ENCODE results near the gene SNTG2.
A peak's percentile ranks its signal among the peaks of the same experiment; 100 is the strongest.
"Not testable (repeated sequence)": the region's sequence is repeated elsewhere in the genome, so short reads cannot be mapped to it uniquely, and the experiment has no call there.

Gene SNTG2

DNA sequence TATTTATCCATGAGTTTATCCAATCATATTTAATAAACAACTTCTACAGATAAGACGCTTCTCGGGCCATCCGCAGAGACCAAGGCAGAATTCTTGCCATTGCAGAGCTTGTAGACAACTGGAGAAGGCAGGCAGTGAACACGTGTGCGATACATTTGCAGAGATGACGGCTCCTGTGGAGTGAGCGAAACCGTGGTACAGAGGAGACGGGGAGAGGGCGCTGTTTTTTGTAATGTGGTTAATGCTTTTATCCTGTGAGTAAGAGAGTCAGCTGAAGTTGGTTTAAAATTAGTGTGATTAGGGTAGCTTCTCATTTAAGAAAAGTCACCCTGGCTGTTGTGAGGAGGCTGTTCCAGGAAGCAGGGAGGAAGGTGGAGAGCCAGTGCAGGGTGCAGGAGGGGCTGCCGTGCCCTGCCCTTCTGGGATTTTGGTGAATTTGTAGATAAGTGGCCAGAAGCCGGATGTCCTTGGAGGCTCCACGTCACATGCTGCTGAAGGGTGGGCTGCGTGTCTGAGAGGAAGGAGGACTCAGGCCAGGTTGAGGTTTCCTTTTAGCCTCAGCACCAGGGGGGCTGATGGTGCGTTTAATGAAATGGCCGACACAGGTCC lies 151.4 kb downstream of the SNTG2 start:
- DNase-seq = no peak

DNA sequence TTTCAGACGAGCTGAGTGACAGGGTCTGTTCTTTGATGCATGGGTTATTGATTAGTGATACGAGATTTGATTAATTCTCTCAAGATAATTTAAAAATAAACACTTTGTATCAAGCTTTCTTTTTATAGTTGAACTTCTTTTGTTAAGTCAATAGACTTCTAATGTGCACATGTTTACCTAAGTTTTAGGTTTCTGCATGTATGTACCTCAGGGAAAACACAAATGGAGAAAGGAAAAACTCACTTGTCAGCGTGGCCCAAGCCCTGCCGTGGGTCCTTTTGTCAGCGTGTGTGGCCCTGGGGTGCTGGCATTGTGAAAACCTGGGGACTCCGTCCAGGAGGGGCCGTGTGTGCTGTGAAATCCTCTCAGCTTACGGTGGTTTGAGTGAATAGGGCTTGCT lies 153.7 kb downstream of the SNTG2 start:
- DNase-seq = no peak

DNA sequence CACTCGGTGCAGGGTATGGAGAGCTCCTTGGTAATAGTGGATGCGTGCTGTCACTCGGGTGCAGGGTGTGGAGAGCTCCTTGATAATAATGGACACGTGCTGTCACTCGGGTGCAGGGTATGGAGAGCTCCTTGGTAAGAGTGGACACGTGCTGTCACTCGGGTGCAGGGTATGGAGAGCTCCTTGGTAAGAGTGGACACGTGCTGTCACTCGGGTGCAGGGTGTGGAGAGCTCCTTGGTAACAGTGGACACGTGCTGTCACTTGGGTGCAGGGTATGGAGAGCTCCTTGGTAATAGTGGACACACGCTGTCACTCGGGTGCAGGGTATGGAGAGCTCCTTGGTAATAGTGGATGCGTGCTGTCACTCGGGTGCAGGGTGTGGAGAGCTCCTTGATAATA lies 155.7 kb downstream of the SNTG2 start:
- DNase-seq = not testable (repeated sequence)

DNA sequence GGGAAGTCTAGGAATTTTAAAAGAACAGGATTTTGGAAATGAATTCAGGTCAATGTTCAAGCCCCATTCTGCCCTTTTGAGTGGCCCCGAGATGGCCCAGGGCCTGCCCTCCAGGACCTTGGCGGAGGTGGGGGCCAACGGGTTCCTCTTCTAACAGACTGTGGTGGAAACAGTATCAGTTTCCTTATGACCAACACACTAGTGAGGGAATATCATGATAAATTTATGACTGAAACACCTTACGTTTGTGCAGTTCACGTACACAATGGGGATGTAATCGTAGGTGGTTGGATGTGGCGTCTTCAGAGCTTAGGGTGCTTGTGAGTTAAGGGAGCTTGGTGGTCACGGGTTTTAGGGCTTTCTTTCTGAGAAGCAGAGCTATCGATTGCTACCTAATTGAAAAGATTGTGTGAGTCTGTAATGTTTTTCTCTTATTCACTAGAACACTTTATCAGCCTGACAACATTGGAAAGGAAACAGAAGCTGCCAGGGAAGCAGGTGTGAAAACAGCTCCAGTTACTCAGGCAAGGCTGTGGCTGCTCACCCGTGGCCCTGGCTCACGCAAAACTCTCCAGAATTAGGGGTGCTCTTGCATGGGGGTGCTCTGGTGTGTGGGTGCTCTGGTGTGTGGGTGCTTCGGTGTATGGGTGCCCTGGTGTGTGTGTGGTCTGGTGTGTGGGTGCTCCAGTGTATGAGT lies 165.3 kb downstream of the SNTG2 start:
- DNase-seq = no peak

DNA sequence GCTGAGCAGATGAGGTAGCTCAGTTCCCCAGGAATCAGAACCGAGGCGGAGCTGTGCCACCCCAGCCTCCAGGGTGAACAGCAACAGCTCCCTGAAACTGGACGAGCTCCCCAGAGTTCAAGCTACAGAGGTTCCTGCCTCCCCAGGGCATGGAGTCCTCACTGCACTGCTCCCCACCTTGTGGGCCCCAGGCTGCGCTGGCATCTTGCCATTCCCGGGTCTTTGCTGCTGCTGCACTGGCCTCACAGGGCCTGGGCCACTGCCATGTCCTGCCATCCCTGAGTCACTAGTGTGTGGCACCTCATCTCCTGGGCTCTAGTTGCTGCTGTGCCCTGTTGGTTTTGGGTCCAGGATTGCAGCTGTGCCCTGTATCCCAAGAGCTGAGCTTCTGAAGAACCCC lies 166.9 kb downstream of the SNTG2 start:
- DNase-seq = no peak

DNA sequence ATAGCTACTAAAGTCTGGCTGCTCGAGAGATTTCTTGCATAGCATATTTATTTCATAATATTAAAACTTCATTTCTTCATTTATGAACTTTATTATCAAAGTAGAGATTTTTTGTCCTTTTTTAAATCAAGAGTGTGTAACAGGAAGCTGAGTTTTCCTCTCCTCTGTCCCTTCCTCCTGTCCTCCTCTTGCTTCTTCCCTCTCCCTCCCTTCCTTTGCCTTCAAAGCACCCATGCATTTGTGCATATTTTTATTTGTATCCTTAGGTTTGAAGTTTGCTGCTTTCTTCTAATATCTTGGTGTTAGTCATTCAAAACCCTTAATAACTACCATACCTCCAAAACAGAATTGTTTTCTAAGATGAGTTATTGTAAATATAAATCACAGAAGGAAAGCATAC lies 174.6 kb downstream of the SNTG2 start:
- no peak for DNase-seq

DNA sequence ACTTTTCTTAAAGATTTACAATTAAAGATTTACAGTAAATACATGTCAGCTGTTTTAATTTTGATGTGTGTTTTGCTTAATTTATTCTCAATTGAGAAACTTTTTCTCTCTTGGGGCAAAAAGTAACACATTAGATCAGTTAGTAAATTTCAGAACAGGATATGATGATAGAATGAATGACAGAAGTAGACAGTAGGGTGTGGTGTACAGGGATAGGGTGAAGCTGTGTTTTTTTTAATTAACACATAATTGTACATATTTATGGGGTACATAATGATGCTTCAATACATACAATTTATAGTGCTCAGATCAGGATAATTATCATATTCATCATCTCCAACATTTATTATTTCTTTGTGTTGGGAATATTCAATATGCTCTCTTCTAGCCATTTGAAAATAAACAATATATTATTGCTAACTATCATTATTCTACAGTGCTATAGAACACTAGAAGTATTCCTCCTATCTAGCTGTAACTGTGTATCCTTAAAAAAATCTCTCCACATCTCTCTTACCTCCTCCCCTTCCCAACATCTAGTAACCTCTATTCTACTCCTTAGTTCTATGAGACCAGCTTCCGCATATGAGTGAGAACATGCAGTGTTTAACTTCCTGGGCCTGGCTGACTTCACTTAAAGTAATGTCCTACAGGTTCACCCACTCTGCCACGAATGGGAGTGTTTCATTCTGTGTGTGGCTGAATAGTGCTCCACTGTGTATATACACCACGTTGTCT lies 175.2 kb downstream of the SNTG2 start:
- DNase-seq = no peak

DNA sequence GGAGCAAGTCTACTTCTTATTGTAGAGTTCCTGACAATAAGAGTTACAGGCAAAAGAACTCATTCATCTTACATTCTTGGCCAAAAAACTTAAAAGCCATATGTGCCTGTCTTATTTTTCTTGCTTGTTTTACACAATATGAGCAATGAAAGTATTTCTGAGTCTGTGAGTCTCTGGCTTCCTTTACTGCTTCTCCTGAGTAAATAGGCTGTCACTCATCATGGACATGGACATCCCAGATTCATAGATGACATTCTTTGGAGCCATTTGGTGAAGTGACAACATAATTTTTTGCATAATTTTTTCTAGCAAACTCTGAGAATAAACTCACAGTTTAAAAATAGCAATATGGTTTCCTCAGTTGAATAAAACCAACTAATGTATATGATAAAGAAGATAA lies 179.3 kb downstream of the SNTG2 start:
- DNase-seq = no peak

DNA sequence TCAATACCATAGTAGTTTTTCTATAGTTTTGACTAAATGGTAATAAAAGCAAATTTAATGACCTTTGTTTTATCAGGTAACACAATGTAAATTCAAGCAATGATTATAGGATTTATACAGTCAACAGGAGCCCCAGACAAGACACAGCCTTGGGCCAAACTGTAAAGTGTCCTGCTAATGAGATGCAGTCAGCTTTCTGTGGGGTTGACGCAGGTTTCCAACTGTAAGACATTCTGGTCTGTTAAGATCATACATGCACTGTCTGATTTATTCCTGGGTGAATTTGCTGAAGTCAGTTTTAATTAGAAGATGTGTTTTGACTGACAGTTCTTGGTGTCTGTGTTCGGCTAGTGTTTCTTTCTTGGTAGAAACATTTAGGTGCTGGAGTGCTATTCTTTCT lies 180.3 kb downstream of the SNTG2 start:
- DNase-seq = no peak

DNA sequence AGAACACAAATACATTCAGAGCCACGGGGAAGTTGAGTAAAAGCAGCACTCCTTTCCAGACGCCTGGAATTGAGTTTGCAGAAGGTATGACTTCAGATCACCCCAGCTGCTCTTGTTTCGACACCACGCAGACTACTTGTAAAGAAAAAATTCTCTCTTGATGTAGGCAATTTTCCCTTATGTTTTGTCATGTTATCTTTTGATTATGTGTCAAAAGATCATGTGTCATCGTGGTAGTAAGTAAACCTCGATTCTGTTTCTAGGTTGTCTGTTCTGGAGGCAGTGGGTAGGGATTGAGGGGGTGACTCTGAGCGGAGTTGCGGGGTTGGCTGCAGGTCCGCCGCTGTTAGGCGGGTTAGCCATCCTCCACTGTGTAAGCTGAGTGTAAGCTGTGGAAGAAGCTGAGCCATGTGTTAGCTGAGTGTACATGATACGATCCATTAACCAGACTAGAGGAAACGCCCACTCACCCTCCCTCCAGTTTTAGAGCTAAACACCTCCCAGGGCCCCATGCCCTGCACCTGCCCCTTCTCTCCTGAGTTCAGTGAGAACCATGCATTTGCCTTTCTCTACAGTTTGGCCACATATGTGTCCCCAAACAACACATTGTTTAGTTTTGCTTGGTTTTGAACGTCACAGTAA lies 181.8 kb downstream of the SNTG2 start:
- DNase-seq = no peak

DNA sequence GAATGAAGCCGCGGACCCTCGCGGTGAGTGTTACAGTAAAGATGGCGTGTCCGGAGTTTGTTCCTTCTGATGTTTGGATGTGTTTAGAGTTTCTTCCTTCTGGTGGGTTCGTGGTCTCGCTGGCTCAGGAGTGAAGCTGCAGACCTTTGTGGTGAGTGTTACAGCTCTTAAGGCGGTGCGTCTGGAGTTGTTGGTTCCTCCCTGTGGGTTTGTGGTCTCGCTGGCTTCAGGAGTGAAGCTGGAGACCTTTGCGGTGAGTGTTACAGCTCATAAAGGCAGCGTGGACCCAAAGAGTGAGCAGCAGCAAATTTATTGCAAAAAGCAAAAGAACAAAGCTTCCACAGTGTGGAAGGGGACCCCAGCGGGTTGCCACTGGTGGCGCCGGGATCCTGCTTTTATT lies 183.2 kb downstream of the SNTG2 start:
- not testable (repeated sequence) for DNase-seq

DNA sequence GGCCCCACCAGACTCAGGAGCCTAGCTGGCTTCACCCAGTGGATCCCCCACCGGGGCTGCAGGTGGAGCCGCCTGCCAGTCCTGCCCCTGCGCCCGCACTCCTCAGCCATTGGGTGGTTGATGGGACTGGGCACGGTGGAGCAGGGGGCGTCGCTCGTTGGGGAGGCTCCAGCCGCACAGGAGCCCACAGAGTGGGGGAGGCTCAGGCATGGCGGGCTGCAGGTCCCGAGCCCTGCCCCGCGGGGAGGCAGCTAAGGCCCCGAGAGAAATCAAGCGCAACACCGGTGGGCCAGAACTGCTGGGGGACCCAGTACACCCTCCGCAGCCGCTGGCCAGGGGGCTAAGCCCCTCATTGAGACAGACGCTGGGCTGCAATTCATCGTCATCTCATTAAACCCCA lies 184.0 kb downstream of the SNTG2 start:
- DNase-seq = no peak

DNA sequence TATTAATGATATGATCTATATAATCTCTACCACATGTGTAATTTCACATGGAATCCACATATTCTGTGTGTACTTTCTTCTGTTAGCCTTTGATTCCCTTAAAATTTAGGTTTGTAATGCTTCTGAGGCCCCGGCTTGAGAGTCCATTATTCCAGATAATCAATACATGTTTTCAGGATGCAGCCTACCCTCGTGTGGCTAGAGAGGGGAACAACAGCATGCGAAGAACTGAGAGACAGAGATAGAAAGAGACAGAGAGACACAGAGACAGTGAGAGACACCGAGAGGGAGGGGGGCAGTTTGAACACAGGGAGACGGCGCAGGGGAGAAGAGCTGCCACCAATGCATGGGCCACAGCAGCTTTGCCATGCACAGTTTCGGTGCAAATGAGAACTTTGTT lies 185.4 kb downstream of the SNTG2 start:
- peak; percentile 10 for DNase-seq

DNA sequence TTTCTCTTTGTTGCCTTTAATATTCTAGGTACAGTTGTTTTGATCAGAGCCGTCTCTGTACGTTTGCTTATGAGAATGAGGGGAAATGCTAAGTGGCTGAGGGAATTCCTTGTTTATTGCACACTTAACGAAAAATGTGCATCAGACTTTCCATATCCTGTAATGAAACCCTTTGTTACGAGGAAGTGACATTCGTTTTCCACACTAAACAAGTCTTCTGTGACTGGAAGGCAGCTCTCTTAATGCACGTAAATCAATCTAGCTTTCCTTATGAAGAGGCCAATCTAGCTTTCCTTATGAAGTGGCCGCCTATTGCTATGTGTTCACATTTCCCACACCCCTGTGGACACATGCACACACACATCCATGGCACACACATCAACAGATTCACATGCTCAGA lies 186.2 kb downstream of the SNTG2 start:
- no peak for DNase-seq

DNA sequence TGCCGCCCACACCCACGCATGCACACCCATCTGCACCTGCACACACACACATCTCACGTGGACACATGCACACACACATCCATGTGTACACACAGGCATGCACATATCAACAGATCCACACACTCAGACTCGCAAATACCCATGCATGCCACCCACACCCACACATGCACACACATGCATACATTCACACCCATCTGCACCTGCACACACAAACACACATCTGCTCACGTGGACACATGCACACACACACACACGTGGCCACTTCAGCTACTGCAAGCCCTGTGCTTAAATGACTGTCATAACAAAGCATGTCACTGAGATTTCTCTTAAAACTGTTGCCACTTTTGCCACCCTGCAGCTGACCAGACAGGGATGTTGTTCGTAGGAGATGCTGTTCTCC lies 186.6 kb downstream of the SNTG2 start:
- DNase-seq = no peak

DNA sequence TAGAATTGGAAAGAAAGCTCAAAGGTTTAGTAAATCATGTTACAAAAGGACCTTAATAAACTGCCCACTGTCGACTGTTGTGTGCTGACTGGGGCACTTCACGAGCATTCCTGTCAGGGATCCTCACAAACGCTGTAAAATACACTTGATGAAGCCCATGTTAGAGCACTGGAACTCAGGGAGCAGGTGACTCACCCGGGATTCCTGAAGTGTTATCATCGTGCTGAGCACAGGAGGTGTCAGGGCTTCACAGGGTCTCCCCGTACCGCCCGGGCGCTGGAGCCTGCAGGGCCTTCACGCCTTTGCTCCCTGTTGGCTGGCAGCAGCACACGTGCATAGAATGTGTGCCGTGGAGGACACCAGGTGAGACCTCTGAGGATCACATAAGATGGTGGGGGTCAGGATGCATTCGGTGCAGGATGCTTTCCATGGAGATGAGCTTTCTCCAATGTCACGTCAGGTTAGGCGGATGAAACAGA lies 187.3 kb downstream of the SNTG2 start:
- DNase-seq = no peak

DNA sequence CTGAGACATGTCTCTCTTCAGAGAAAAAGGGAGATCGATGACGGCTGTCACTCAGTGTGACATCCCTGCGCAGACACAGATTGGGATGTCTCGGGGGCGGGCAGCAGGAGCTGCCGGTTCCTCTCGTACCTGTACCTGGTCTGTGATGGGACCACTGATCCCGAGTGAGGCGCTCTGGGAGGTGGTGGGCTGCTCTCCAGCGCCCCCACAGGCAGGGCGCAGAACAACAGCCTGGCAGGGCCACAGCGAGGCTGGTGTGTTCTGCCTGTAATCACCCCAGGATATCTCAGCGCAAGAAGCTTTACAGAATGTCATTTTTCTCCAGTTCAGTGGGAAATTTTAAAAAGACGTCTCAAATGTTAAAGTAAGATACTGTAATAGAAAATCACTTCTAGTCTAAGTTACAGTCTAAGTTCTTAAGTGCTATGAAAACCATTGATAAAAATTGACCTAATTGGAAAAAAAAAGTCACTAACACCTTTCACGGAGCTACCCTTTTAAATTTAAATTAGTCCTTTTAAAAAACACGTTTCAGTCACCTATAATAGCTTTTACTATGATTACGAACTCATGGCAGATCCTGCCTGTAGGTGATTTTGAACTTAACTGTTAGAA lies 189.8 kb downstream of the SNTG2 start:
- peak; percentile 6 for DNase-seq

DNA sequence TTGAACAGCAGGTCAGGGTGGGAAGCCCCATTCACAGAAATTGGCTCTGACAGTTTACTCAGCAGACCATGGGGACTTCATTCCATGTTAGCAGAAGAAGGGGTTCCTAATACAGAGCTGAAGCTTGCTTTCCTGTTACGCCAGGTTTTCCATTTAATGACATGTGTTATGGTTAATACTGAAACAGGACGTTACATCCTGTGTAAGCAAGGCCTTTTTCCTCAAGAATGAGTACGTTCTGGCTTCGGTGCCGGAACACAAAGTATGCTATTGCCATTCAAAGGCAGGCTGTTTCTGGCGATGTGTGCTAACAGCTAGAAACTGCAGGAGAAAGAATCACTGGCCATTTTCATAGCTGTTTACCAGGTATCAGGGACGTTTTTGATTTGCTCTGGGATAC lies 190.4 kb downstream of the SNTG2 start:
- DNase-seq = no peak

DNA sequence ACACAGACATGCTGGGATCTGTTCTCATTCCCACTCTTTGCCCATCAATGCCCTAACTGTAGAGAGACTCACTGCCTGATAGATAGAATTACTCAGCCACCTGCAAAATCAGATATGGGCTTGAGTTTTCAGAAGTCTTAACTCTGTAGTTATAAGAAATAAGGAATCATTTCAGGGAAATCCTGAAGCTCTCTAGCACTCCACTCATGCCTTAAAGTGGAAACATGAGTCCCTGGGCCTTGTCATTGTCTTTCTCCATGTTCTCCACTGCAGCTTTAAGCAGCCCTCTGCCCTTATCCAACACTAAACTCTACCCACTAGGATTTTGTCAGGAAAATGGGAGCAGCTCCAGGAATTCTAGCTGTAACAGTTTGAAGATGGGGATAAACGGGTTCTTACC lies 192.5 kb downstream of the SNTG2 start:
- no peak for DNase-seq

DNA sequence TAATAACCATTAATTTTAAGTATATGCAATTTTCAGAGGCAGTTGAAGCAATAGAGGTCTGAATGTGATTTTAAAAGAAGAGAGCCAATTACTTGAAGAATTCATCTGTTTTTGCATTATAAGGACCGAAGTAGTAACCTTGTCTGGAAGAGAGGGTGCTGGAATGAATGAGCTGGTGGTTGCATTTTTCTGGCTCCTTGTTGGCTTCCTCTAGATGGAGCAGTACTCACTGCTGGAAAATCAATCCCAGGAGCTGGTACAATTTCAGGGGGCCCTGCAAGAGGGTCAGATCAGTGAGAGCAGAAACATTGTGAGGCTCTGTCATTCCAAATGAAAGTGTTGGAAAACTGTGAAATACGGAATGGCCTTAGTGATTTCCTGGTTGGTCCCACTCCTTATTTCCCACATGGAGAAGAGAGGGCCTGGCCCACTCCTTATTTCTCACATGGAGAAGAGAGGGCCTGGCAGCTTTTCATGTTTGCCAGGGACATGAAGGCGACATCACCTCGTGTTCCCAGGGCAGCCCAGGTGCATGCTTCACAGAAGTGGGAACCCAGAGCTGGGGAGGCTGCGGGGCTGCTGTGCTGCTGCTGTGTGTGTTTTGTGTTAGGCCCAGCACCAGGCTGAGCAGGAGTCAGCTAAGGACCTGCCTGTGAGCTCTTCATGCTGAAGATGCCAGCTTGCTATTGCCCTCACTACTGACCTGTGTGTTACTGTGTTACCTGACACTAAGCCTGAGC lies 197.4 kb downstream of the SNTG2 start:
- no peak for DNase-seq

DNA sequence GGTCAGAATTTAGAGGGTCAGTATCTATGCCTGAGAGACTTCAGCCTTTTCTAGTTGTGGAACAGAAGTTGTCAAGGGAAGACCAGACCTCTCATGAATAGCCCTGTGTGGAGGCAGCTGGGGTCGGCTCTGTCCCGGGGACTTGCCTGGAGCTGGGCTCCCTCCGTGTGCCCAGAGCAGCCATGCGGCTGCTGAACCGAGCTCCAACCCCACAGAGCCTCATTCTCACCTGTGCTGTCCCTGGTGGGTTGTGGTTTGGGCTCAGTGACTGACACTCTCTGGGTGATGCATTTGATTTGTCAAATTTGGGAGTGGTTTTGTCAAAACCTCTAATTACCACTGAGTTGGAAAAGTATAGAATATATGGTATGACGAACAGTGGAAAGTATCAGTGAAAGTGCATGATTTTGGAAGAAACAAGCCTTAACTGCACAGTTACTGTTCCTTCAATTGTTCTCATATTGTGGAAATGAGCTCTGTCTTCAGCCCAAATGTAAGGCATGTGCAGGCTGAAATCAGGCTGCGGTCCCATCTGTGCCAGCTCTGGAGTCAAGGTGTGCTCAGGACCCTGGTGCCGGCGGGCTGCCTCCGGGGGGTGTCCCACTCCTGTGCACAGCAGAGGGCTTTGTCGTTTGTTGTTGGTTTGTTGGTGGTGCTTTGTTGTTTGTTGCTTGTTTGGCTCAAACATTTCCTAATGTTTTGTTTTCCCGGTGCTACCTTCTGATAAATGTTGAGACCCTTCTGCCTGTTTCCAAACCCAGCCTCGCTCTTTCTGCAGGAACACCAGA lies 200.3 kb downstream of the SNTG2 start:
- DNase-seq = no peak

DNA sequence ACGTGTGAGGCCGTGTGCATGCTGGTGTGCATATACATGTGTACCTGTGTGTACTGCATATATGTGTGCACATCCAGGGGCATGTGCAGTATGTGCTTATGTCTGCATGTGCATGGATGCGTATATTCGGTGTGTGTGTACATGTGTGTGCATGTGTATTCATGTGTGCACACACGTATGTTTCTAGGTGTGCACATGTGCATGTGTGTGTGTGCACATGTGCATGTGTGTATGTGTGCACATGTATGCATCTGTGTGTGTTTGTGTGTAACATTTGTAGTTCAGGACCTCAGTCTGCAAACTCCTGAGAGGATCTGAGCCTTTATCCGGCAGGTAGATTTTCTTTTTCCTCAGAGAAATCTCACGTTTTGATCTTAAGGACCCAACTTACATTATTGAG lies 201.7 kb downstream of the SNTG2 start:
- DNase-seq = no peak
